RPMI7951 (cell line): ENCODE data around the gene SPSB1. TPM values are rescaled to one million over a fixed set of nuclear protein-coding genes. Genes with fewer than 3 reads are reported as not detected.

Source experiments
- DNase-seq: peaks from one replicate; pipeline ENCODE4 v3.0.0-alpha.2; 2012; ENCODE audit warnings: low read depth
- total RNA-seq: library from RNA; depleted of rRNA; stranded (reverse); fragments of >200 nt; shearing (Covaris generic); gene quantifications from 2 replicates; pipeline ENCODE4 v1.2.3, GENCODE V29; 2014

SPSB1 gene
- total RNA-seq, 1 experiment from 2014 or later, result 7.6 TPM

DNA sequence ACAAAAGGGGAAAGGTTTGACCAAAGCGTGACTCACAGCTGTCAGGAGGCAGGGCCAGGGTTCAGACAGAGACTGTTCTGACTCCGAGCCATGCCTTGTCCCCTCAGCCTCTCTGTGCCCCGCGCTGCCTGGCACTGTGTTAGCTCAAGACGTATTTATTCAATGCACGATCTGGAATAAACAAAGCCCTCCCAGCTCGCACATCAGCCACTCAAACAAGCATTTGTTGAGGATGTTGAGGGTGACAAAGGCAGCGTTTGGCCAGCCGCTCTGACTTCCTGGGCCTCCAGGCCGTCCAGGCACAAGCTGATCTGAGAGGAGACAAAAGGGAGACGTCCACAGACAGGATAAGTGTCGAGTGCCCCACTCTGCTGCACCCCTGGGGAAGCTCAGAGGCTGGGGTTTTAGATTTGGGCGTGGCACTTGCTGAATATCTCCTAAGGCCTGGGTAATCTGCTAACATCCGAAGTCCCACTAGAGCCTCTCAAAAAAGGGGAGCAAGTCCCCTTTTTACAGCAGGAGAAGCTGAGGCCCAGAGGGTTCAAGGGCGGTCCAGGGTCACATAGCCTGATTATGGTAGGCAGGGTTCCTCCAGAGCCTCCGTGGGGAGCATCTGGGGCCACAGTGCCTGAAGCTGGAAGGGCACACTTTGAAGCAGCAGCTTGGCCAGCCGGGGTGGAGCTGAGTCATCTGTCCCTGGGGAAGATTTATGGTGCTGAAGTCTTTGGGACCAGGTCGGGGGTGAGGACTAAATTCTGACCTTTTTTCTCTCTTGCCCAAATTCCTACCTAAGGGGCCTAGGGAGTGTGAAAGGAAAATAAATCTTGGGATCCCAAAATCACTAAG, 95.9 kb downstream of the SPSB1 start:
- DNase-seq, result peak; percentile 82

DNA sequence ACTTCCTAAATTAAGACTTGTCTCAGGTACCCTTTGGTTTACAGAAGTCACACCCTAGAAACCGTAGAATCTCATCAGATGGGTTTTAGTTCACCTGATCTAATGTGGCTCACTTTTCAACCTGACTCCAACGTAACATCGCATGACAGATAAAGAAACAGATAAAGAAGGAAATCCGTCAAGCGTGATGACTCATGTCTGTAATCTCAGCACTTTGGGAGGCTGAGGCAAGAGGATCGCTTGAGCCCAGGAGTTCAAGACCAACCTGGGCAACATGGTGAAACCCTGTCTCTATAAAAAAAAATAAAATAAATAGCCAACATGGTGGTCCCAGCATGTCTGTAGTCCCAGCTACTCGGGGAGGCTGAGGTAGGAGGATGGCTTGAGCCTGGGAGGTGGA, 97.3 kb downstream of the SPSB1 start:
- DNase-seq, result no peak

DNA sequence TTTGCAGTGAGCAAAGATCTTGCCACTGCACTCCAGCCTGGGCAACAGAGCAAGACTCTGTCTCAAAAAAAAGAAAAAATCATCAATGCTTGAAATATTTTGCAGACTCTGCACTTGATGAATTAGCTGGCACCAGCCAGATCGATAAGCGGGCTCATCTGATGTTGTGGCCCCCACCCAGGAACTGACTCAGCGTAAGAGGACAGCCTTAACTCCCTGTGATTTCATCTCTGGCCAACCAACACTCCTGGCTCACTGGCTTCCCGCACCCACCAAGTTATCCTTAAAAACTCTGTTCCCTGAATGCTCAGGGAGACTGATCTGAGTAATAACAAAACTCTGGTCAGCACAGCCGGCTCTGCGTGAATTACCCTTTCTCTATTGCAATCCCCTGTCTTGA, 98.9 kb downstream of the SPSB1 start:
- DNase-seq, result no peak

DNA sequence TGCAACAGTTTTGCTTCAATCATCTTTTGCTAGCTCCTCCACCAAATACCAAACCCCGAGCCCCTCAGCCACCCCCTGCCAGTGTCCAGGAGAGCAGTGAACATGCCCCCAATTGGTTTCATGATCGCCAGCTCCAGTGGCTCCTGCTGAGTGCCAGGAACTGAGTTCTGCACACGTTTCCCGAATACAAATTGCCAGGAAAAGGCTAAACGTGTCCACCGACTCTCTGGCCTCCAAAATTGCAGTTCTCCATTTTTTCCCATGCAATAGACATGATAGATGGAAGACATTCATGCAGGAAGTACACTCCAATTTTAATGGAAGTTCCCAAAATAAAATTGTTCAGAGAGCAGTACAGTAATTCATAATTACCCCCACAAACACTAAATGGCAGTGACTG, 101.3 kb downstream of the SPSB1 start:
- no peak for DNase-seq

DNA sequence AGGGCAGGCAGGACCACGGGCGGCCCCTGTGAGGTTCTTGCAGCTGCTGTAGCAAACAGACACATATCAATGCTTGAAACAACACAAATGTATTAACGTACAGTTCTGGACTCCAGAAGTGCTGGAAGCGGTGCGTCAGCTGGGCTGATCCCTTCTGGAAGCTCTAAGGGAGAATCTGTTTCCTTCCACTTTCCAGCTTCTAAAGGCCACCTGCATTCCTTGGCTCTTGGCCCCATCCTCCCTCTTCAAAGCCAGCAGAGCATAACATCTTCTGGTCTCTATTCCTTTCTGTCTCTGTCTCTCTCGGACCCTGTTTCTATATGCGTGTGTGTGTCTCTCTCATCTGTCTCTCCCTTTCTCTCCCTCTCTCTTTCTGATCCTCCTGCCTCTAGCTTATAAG, 102.3 kb downstream of the SPSB1 start:
- no peak for DNase-seq

DNA sequence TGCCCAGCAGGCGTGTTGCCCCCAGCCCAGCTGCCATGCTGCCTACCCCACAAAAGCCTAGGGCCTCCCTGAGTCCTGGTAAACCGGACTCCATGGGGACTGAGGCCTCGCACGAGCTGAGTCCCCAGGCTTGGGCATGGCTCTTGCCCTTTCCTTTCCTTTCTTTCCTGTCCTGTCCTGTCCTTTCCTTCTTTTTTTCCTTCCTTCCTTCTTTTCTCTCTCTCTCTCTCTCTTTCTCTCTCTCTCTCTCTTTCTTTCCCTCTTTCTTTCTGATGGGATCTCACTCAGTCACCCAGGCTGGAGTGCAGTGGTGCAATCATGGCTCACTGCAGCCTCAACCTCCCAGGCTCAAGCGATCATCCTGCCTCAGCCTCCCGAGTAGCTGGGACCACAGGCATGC, 104.4 kb downstream of the SPSB1 start:
- no peak for DNase-seq

DNA sequence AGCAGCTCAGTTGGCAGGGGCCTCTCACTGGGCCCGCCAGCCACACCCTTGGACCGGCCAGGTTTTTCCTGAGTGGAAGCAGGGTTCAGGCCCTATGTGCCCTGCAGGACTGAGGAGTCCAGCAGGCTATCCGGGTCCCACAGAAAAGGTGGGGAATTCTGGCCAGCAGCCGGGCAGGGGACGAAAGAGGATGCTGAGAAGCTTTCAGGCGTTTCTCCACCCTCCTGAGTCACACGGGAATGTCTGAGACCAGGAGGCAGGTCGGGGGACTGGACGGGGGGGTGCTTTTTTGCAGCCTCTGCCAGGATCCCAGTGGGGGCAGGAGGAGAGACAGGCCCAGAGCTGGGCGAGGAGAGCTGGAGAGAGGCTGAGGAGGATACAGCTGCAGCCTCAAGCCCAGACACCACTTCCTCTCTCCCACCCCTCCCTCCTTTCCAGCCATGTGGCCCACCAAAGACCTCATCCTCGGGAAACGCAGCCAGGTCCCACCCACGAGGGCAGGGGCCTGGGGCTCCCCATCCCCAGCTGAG, 105.4 kb downstream of the SPSB1 start:
- DNase-seq, result no peak

DNA sequence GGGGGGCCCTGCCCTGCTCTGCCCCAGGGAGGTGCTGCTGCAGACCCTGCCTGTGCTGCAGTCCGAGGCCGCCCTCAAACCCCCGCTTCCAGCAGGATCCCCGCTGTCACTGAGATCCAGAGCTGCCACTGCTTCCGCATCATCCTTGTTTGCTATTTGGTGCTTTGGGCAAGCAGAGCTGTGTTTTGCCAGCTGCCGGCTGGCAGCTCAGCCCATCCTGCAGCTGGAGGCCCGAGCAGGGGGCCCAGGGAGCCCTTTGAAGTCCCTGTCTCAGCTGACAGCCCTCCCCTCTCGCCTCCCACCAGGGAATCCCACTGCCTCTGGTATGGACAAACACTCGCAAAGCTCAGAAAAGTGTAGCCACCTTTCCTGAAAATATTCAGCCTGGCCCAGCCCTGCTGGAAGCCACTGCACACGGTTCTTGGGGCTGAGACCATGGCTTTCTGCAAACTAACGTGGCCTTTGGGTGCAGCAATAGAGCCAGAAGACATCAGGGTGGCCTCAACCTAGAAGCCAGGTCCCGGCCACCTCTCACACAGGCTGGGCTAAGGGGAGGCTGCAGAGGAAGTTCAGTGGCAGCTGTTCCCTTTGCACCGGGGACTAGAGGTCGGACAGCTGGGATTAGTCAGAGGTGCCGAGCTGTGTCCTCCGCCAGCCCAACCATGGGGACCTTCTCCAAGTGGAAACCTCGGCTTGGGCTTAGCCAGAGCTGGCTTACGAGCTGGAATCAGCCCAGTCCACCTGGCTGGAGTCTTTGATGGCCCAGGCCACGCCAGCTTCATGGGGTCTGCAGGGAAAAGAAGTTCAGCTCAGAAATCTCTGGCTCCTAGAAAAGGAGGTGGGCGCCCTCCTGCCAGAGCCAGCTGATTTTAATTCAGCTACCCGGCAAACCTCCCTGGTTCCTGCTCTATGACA, 107.1 kb downstream of the SPSB1 start:
- peak; percentile 58 for DNase-seq

DNA sequence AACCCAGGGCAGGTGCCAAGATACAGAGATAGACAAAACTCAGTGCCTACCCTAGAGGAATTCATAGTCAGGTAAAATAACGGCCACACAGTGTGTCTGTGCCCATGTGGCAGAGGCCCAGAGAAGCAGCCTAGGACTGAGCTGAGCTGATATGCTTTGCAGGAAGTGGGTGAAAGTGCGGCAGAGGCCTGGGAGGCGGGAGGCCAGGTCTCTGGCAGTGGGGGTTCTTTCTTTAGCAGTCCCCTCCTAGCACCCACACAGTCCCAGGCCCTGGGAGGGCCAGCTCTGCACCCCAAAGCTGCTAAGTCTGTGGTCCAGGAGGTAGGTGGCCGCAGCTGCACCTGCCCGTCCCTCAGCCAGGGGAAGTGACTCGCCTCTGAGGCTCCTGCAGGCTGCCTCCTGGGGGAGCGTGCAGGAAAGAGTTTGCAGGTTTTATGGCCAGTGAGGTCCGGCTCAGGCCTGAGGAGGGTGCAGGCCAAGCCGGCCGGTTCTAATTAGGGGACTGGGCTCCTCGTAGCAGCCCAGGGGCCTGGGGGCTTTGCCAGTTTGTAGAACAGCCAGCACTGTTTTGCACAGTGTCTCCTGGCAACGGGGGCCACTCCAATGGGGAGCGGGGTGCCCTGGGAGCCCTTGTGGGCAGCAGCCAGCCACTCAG, 107.9 kb downstream of the SPSB1 start:
- peak; percentile 42 for DNase-seq

DNA sequence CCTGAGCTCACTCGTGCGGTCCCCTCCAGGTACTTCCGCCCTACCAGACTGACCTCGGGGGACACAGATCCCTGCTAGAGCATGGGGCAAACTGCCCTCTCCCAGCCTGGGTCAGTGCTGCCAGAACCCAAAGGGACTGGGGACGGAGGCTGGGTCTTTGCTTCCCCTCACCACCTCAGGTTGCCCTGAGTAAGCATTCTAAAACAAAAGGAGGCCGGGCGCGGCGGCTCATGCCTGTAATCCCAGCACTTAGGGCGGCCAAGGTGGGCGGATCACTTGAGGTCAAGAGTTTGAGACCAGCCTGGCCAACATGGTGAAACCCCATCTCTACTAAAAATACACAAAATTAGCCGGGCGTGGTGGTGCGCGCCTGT, 108.4 kb downstream of the SPSB1 start:
- DNase-seq, result no peak

DNA sequence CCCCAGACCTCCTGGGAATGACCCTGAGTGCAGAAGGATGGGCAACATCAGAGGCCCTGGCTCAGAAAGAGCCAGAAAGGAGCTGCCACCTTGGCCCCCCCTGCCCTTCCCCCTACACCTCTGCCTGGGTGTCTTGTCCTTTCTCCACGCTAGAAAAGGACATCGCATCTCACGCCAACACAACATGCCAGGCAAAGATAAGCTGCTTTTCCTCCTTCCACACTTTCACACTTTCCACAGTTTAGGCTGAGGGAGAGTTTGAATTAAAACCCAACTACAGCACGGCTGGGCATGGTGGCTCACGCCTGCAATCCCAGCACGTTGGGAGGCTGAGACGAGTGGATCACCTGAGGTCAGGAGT, 109.5 kb downstream of the SPSB1 start:
- no peak for DNase-seq

DNA sequence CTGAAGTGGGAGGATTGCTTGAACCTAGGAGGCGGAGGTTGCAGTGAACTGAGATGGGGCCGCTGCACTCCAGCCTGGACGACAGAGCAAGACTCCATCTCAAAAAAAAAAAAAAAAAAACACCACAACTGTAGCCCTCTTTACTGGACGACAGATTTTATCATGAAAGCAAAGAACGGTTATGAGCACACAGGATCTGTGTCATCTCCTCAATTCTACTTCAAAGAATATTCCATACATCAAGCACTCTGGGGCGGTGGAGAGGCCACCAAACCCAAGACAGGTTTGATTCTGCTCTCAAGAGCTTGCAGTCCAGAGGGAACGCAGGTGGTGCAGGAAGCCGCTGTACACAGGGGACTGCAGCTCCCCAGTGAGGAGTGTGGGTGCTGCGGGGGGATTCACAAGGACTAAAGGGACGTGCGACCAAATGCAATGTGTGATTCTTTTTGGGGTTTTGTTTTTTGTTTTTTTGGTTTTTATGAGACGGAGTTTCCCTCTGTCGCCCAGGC, 110.1 kb downstream of the SPSB1 start:
- no peak for DNase-seq

DNA sequence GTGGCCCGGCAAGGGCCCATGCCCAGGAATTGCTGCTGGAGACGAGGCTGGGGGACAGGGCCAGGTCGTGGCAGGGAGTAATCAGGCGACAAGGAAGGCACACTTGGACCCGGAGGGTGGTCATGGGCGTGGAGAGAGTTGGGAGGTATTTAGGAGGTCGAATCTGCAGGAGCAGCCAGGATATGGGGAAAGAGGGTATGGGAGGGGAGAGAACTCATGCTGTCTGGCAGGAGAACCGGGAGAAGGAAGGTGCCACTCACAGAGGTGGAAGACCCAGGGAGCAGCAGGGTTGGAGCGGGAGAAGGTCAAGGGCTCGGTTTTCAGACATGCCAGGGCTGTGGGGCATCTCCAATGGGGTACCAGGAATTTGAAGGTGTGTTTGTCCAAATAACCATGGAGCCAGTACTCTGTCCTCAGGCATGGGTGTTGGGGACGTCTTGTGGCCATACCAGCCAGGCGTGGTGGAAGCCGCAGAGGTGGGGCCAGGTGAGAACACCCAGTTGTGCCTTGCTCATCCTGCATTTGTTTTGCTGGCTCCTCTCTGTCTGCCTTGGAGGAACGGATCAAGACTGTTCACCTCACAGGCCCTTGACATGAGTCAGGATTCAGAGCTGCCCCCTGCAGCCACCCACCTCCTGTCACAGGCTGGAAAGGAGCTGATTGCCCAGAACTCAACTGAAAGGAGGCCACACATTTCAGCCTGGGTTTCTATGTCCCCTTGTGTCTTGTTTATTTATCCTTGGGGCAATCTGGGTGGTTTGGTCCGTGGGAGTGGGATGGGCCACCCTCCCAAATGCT, 111.6 kb downstream of the SPSB1 start:
- no peak for DNase-seq

DNA sequence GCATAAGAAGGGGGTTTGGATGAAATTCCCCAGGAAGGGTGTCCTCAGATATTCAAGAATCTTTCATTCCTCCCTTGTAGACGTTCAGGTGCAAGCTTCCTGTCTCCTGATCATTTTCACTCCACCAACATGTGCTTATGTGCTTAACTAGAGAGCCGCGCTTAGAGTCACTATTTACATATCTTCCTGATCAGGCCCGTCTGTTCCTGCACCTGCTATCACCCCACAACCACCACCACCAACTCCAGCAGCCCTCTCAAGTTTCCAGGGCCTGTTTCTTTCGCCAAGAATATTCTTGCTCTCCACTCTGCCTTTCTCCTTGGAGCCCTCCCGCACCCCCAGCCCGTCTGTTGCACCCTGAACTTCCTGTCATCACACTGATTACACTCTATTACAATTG, 113.4 kb downstream of the SPSB1 start:
- no peak for DNase-seq

DNA sequence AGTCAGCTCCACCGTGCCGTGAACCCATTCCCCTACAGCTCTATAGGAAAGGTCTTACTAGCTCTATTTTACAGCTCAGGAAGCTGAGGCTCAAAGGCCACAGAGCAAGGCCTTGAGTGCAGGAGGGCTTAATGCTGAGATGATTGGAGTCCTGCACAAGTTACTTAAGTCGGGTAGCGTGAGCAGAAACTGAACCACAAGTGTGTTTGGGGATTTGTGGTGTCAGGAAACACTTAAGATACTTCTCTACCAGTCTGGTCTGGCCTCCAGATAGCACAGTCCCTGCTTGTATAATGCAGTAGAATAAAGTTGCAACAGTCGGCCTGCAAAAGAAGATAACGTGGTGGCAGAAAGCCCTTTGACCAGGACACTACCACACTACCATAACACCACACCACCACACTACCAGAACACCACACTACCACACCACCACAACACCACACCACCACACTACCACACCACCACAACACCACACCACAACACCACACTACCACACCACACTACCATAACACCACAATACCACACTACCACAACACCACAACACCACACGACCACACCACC, 118.1 kb downstream of the SPSB1 start:
- peak; percentile 68 for DNase-seq

DNA sequence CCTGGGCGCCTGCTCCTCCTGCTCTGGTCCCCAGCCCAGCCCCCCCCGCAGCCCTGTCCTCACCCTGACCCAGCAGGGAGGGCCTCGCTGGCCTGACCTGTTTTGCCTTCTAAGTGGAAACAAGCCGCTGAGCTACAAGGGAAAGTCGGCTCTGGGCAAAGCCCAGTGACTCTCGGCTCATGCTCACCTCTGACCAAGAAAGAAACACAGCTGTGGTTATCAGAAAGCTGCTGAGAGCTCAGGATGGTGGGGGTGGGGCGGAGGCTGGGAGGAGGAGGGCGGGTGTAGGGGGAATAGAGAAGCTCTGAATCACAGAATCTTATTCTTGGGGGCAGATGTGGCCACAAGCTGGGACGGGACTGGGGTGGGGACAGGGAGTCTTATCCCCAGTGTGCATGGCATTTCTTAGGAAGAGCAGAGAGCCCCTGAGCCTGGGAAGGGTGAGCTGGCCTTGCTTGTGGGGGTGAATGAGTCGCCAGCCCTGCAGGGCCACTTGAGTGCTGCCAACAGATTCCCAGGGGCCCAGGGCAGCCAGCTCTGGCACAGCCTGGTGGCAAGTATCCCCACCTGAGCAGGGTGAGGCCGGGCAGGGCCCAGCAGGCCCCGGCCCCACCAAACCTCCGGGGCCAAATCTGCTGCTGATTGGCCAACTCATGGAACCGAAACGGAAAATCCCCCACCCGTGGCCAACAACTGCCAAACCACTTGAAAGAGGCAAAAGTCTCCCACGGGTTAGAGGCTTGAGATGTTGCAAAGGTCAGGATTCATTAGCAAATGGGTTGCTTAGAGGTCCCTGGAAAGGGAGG, 120.6 kb downstream of the SPSB1 start:
- DNase-seq, result peak; percentile 94

DNA sequence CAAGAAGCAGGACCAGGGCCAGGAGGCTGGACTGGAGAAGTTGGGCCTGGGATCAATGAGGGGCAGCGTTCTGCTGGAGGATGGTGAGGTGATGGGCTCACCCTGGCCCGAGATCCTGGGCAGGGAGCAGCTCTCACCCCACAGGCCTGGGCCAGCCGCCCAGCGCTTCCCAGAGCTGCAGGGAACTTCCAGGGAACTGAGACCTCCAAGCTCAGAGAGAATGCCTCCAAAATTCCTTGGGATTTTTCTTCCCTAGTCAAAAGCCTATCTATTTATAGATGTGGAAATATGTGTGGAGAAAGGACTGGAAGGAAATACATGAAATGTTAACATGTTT, 121.2 kb downstream of the SPSB1 start:
- DNase-seq, result no peak

DNA sequence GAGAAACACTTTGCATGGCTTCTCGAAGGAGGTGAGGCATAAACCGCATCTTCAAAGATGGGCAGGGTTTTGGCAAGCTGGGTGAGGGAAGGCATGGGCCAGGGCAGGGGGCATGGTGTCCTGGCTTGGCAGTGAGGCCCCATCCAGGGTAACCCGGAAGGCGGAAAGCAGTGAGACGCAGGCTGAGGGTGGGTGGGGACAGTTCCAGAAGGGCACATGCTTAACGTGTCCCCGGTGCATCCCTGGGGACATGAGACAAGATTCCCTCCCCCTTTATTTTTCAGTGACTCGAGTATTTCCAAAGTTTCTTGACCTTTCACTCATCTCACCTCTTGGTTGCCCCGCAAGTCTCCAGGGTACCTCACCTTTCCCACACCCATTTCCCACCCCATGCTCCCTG, 123.8 kb downstream of the SPSB1 start:
- DNase-seq, result no peak

DNA sequence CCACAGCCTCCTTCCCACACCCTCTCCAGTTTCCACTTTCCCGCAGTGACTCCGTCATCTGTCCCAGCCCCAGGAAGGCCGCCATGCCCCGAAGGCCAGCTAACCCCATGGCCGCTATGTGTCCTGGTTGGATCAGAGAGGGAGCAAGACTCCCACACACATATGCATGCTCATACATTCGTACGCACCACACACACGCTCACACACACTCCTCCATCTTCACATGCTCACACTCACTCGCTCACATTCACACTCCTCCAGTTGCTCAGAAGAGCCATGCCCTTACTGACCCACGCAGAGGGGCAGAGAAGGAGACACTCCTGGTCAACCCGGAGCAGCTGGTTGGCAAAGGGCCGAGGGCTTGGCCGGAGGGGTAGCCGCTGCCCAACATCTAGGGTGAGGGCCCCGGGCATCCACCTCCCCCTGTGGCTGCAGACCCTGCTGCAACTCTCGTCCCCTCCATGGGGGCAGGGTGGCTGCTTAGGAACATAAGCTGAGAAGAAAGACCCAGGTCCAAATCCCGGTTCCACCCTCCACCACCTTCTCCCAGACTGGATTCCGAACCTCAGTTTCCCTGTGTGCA, 124.3 kb downstream of the SPSB1 start:
- no peak for DNase-seq

DNA sequence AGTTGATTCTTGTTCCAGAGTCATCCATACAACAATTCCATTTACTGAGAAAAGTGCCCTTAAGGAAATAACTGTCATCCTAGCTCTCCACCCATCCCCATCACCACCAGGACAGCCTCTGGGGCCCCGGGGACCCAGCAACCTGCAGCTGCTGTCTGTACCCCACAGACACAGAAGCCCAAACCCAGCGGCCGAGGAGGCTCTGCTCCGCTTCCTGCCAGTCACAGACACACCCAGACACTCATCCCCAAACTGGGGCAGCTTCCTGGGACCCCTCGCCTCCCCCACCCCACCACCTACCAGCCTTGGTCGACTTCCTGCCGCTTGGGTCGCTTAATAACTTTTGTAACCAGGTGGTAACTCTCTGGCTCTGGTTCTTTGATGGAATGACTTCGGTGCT, 125.0 kb downstream of the SPSB1 start:
- no peak for DNase-seq
